ENCODE data around the gene TBC1D1. TPM values are rescaled to one million over a fixed set of nuclear protein-coding genes. Genes with fewer than 3 reads are reported as not detected.

Gene TBC1D1, protein sequence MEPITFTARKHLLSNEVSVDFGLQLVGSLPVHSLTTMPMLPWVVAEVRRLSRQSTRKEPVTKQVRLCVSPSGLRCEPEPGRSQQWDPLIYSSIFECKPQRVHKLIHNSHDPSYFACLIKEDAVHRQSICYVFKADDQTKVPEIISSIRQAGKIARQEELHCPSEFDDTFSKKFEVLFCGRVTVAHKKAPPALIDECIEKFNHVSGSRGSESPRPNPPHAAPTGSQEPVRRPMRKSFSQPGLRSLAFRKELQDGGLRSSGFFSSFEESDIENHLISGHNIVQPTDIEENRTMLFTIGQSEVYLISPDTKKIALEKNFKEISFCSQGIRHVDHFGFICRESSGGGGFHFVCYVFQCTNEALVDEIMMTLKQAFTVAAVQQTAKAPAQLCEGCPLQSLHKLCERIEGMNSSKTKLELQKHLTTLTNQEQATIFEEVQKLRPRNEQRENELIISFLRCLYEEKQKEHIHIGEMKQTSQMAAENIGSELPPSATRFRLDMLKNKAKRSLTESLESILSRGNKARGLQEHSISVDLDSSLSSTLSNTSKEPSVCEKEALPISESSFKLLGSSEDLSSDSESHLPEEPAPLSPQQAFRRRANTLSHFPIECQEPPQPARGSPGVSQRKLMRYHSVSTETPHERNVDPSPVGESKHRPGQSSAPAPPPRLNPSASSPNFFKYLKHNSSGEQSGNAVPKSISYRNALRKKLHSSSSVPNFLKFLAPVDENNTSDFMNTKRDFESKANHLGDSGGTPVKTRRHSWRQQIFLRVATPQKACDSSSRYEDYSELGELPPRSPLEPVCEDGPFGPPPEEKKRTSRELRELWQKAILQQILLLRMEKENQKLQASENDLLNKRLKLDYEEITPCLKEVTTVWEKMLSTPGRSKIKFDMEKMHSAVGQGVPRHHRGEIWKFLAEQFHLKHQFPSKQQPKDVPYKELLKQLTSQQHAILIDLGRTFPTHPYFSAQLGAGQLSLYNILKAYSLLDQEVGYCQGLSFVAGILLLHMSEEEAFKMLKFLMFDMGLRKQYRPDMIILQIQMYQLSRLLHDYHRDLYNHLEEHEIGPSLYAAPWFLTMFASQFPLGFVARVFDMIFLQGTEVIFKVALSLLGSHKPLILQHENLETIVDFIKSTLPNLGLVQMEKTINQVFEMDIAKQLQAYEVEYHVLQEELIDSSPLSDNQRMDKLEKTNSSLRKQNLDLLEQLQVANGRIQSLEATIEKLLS (N-terminal part only)
- 131 TPM for total RNA-seq
- long read RNA-seq, full-length matches to known transcripts, result 4 of 88 reads
- long read RNA-seq, partial matches to known transcripts, result 27 of 88 reads
- long read RNA-seq, other reads (novel, unspliced or antisense), result 57 of 88 reads

DNA sequence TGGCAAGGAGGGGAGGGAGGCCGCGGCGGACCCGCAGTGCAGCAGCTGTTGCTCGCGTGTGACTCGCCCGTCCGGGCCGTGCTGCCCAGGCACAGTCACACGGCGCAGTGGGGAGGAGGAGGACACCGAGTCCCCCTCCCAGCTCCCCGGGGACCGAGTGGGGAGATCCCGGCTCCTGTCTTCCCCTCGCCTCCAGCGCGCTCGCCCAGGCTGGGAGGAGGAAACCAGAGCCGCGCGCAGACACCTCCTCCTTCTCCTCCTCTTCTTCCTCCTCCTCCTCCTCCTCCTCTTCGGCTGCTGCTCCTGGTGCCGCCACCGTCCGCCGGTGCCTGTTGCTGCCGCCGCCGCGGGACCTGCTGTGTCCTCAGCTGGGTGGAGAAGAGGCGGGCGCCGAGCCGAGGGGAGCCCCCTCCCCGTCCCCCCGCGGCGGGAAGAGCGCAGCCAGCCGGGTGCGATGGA lies at the start of gene TBC1D1:
Gene TBC1D1 (plus strand): TSS at position 284 of the 459 bp plus-strand sequence. CDS start 11,012 bp downstream, outside the sequence.
- ATAC-seq, result peak; percentile 70
- peak; percentile 90 for DNase-seq (ENCODE audit: missing footprints)
- intact Hi-C loops (cut with DNase I), result loop anchor here (2.0 to 5.0 kb wide), 3 partner anchors 88 to 144 kb away; no protein-coding TSS in a partner anchor

DNA sequence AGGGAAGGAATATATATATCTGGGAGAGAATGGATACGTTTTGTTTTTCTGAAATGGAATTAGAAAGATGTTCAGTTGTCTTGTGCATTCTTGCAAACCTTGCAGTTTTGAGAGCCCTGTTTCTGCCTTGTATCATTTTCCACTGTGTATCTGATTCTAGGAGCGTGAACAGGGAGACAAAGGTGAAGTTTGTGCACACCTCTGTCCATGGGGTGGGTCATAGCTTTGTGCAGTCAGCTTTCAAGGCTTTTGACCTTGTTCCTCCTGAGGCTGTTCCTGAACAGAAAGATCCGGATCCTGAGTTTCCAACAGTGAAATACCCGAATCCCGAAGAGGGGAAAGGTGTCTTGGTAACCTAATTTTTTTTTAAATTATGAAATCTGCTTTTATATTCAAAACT lies 46.7 kb upstream of the TBC1D1 start:
- DNase-seq (ENCODE audit: missing footprints), result no peak
- intact Hi-C loops (cut with DNase I), result no loop called here
- ATAC-seq, result no peak

DNA sequence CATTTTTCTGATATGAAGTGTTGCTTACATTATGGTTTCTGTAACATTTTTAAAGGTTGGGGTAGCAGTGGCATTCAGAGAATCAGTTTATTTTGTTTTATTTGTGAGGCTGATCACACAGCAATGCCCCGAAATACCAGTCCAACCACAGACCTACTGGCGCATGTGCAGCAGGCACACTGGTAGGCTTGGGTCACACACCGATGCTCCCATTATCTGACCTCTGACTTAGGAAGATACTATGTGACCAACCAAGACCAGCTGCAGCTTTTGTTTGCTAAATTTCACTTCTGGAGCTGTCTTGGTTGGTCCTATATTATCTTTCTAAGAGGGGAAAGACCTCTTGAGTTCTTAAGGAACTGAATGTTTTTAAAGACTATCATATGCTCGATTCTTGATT lies 45.7 kb upstream of the TBC1D1 start:
- no peak for DNase-seq (ENCODE audit: missing footprints)
- intact Hi-C loops (cut with DNase I), result no loop called here
- ATAC-seq, result no peak

DNA sequence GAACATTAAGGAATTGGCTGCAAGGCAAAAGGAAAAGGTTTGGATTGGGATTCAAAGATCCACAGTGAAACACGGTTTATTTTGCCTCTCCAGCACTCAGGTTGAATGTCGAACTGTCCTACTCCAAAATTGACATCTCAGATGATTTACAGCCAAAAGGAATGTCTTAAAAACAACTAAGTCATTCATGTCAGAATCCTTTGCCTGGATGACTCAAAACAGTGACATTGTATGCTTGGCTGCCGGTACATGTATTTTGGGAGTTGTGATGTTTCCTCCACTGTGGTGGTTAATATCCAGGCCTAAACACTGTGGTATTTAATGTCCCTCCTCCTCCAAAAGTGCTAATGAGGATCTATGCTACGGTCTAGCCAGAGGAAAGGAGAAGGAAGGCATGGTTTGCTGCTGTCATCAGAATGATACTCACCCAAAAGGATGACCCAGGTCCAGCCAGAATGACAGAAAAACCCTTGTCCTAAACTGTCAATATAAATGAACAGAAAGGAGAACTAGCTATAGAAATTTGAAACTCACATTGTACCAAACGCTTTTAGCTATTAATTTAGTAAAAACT lies 43.5 kb upstream of the TBC1D1 start:
- ATAC-seq, result no peak

DNA sequence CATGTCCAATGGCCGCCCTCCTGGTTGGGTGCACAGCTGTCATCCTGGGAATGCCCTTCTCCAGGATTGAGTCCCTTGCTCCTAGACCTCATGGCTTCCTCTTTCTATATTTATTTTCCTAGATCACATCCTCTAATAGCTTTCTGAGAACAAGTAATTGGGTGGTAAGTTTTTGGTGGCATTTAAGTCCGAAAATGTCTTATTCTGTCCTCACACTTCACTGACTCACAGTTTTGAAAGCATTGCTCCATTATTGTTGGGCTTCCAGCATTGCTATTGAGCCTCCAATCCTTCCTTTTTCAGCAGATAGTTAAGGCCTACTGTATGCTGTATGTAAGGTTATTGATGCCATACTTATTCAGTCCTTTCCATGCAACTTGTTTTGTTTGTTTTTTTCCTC lies 38.5 kb upstream of the TBC1D1 start:
- DNase-seq (ENCODE audit: missing footprints) (no peak), ATAC-seq (no peak)
- intact Hi-C loops (cut with DNase I), result no loop called here

More for the DNA sequence above, 43.5 kb upstream of the TBC1D1 start:
- DNase-seq (ENCODE audit: missing footprints), result no peak
- intact Hi-C loops (cut with DNase I), result no loop called here

DNA sequence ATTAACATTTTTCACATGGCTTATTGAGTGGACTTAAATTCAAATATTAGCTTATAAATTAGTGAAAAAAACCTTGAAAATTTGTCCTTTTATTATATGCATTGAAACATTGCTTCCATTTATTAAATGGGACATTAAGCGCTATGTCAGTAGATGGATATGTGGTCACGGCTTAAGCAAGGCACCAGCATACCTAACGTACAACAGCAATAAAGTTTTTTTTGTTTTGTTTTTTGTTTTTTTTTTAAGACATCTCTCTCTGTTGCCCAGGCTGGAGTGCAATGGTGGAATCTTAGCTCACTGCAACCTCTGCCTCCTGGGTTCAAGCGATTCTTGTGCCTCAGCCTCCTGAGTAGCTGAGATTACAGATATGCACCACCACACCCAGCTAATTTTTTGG lies 32.8 kb upstream of the TBC1D1 start:
- DNase-seq (ENCODE audit: missing footprints) (no peak), ATAC-seq (no peak)
- intact Hi-C loops (cut with DNase I), result no loop called here

DNA sequence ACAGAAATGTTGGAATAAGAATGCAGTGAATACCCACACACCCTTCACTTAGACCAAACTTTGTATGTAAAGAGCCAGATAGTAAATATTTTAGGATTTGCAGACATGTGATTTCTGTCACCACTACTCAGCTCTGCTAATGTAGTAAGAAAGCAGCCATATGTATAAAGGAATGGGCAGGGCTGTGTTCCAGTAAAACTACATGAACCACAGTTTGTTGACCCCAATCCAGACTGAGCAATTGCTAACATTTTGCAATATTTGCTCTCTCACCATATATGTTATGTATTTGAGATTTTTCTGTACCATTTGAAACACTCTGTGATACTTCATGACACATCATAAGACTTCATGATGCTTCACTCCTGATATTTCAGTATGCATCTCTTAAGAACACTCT lies 32.0 kb upstream of the TBC1D1 start:
- ATAC-seq, result no peak
- DNase-seq (ENCODE audit: missing footprints), result no peak
- intact Hi-C loops (cut with DNase I), result no loop called here

DNA sequence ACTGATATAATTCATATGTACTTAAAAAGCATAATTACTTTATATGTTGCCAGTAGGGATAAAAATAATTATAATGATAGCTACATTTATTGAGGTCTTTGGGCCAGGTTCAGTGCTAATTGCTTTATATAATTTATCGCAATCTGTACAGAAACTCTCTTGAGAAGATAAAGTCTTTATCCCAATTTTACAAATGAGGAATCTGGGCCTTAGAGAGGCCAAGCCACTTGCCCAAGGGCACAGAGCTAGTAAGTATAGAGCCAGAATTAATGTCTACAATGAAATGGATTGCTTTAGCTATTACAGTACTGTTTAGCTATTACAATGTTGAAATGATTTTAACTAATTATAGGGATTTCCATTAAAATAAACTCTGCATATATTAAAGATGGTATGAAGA lies 30.6 kb upstream of the TBC1D1 start:
- DNase-seq (ENCODE audit: missing footprints) (no peak), ATAC-seq (no peak)
- intact Hi-C loops (cut with DNase I), result no loop called here

DNA sequence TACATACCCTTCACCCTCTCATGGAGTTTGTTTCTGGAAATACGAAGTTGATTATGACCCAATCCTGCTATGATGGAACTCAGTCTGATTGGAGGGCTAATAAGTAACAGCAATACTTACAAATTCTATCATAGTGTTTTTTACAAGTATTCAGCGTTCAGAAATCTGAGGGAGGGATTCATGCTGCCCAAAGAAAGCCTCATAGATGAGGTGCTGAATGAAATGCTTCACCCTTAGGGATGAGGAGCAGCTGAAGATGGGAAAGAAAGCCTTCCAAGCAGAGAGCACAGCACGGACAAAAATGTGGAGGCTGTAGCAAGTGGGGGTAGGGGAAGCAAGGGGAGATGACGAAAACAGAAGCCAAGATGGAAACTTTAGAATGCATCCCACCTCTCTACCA lies 27.9 kb upstream of the TBC1D1 start:
- intact Hi-C loops (cut with DNase I), result no loop called here
- ATAC-seq (no peak), DNase-seq (ENCODE audit: missing footprints) (no peak)

DNA sequence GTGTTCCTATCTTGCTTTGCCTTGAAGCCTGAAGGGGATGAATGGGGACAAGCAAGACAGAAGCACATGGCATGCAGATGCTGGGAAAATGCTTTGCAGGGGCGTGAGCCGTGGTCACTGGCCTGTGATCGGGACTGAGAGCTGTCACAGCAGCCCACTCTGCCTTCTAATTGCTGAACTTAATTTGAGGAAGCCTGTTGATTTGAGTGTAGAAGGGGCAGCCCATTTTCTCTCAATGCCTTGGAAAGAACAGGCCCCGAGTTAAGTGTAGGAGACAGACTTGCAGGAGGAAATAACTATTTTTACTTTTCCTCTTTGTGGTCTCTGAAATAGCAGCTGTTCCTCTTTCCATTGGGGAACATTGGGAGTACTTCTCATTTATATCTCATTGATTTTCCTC lies 26.1 kb upstream of the TBC1D1 start:
- intact Hi-C loops (cut with DNase I), result no loop called here
- DNase-seq (ENCODE audit: missing footprints), result no peak
- peak; percentile 50 for ATAC-seq

DNA sequence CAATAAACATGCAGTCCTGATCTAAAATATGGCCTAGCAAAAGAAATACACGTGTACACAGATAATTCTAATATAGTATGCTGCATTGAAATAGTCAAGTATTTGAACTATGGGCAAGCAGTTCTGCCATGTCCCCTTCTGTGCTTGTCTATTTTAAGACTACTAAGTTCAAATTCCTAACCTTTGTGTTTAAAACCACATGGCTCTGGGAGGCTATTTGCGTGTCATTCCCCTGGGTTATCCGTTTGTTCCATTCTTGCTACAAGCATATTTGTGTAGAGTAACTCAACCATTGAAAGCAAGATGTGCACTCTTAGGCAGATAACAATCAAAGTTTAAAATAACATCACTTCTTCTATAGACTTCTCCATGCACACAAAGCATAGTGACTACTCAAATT lies 25.4 kb upstream of the TBC1D1 start:
- intact Hi-C loops (cut with DNase I), result no loop called here
- no peak for DNase-seq (ENCODE audit: missing footprints)
- ATAC-seq, result peak; percentile 53

DNA sequence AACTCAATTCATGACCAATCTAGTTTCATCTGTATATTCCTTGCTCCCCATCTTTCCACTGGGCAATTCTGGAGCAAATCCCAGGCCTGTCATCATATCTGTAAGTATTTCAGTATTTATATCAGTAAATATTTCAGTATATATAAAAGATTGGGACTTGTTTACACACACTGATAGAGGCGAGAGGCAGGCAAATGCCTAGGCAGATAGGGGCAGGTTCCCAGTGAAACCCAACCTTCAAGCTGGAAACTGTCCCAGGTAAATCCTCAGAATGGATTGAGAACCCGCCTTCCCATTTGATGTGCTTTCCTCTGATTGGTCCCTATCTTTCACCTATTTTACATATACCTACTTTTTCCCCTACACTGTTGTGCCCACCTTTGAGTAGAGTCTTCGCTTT lies 23.8 kb upstream of the TBC1D1 start:
- intact Hi-C loops (cut with DNase I), result no loop called here
- DNase-seq (ENCODE audit: missing footprints), result no peak
- no peak for ATAC-seq

DNA sequence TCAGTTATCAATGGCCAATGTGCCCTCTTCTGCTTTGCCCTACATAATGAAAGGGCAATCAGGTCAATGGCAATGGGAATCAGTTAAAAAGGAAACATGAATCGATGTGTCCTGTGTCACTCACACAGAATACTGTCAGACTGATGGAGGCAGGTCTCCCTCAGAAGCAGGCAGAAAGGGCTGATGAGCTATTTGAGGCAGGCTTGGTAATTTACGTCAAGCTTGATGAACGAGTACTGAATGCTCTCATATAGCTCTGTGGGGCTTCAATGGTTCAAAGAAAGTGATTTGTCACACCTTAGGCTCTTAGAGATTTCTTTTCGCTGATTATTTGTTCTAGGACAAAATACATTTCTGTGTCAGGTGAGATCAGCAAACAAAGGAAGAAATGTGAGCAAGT lies 22.6 kb upstream of the TBC1D1 start:
- intact Hi-C loops (cut with DNase I), result no loop called here

DNA sequence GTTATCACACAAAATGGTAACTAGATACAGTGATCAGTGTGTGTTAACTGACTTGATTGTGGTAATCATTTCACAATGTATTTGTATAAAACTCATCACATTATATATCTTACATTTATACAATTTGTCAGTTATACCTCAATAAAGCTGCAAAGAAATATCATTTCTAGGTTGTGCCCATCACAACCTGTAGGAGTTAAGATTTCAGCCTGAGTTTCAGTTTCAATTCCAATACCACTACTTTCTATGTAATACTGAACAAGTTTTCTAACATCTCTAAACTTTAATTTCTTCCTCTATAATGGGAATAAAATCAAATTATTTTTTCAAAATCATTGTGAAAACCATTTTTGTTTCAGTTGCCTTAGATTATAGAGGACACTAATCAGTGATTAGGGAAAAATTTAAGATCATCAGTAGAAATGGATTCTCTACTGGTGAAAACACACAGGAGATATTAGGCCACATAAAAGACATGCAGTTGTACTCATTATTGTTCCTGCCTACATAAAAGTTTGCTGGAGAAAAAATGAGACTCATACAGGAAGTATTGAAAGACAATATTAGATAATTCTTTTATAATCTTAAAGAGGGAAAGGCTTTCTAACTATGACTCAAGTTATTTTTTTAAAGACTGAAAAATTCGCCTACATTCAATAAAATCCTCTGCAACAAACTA lies 18.4 kb upstream of the TBC1D1 start:
- intact Hi-C loops (cut with DNase I), result no loop called here
- DNase-seq (ENCODE audit: missing footprints) (no peak), ATAC-seq (no peak)

More for the DNA sequence above, 22.6 kb upstream of the TBC1D1 start:
- DNase-seq (ENCODE audit: missing footprints) (no peak), ATAC-seq (no peak)

DNA sequence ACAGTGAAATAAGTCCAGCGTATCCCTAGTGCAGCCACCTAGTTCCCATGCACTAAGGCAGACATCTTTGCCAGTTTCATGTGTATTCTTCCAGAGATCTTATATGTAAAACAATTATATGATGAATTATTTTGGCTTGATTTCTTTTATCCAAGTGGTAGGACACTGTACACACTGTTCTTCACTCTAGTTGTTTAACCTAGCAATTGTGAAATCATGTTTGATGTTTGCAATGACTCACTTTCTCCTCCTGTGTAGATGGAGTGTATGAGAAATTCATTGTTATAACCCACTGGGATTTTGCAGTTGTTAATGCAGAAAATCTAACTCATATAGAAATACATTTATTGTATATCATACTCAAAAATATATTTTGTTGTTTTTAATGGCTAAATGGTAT lies 17.5 kb upstream of the TBC1D1 start:
- intact Hi-C loops (cut with DNase I), result no loop called here
- ATAC-seq (no peak), DNase-seq (ENCODE audit: missing footprints) (no peak)

DNA sequence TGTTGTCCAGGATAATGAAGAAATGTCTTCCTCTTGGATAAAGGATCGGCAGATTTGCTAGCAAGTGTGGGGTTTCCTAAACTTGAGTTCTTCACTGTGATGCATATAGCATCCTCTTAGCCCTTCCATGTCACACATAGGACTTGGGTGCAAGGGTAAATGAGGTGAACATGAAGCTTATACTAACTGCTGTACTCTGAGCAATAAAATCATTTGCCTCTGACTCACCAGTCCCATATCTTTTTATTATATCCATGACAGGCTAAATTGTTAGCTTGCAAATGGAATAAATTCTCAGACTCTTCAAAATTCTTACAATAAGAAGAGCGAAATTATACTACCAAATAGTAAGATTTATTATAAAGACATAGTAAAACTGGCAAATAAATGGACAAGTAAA lies 14.7 kb upstream of the TBC1D1 start:
- intact Hi-C loops (cut with DNase I), result no loop called here
- ATAC-seq, result no peak
- DNase-seq (ENCODE audit: missing footprints), result no peak

DNA sequence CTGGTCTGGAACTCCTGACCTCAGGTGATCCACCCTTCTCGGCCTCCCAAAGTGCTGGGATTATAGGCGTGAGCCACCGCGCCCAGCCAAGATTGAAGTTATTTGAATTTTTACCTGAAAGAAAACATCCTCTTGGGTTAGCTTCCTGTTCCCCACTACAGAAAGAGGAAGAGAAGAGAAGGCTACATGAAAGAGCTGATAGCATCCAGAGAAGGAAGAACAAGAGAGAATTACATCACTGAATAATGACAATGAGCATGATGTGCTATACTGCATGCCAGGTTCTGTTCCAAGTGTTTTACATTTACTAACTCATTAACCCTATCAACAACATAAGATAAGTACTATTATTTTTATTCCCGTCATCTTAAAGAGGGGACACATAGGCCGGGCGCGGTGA lies 11.5 kb upstream of the TBC1D1 start:
- ATAC-seq (no peak), DNase-seq (ENCODE audit: missing footprints) (no peak)
- intact Hi-C loops (cut with DNase I), result no loop called here

DNA sequence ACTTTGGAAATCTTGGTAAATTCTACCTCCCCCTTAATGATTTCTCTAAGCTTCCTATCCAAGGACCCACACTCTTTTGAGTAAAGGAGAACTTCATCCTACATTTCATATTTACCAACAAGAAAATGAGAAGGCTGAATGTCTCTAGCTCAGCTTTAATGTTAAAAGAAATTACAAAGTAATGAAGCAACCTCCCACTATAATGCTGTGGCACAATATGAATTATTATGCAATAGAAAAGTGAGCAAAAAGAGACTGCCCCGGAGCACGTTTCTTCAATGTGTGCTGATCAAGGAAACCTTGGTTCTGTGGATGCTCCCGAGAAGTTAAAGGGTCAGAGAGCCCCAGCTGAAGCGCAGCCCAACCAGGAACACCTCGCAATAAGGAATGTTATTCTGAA lies 9.1 kb upstream of the TBC1D1 start:
- intact Hi-C loops (cut with DNase I), result no loop called here
- no peak for DNase-seq (ENCODE audit: missing footprints)
- ATAC-seq, result no peak
